HG03108 (cell line): ENCODE results near the gene MCTP1.
"Not testable (repeated sequence)": the region's sequence is repeated elsewhere in the genome, so short reads cannot be mapped to it uniquely, and the experiment has no call there.

Experiments used
- ATAC-seq: cut with Tn5 transposase; IDR thresholded peaks from one replicate; pipeline ENCODE4 v1.9.1; 2021; ENCODE audit warnings: moderate library complexity; ENCODE audit not compliant: unreplicated experiment

The MCTP1 gene

GRCh38 chr5:95043234-95043633 is 241.7 kb downstream of the MCTP1 start:
- no peak for ATAC-seq

GRCh38 chr5:95042037-95042436 is 242.9 kb downstream of the MCTP1 start:
- no peak for ATAC-seq

DNA sequence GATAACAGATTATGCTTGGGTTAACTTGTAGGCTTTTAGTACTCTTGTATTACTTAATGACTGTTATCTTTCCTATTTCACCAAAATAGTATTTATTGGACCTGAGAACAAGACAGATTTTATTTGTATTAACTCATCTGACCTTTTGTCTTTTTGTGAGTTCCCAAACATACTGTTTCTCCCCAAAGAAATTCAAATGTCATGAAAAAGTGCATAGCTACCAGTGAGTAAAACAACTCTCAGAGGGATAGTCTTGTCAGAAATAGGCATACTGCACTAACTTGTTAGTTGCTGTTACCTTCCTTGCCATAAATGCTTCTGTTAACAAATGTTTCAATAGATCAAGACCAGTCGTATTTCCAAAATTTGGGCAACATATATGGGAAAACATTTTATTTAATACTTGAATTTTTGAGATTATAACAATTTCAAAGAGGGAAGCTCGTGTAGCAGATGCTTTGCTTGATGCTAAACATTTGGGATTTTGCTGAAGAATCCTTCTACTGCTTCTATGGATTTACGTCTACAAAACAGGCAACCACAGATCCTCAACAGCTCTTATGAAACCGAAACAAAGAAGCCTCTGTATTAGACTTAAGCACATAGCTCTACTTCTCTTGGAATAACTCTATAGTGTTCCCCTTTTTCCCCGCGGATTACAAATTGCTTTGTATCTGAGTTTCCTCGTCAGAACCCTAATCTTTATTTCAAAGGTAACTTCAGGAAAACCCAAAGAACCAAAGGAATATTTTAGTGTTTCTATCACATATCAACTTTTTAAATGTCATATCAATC is 248.8 kb downstream of the MCTP1 start:
- no peak for ATAC-seq

GRCh38 chr5:95032801-95033200 is 252.1 kb downstream of the MCTP1 start:
- no peak for ATAC-seq

GRCh38 chr5:95029569-95030366 is 255.1 kb downstream of the MCTP1 start:
- peak; percentile 38 for ATAC-seq

DNA sequence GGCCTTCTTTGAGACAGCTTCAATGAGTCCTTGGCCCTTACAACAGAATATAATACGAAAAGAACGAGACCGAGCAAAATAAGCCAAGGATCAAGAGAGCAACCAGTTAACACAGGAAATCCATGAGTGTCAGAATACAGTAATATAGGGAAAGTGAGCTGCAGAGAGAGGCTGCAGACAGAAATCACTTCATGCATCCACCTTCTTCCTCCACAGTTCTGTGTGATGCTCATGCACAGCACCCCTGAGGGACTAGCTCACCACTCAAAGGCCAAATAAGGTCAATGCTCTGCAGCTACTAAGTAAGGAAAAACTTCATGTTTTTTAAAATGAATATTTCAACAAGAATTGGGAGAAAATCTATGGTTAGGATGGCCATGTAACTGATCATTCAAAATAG is 257.1 kb downstream of the MCTP1 start:
- ATAC-seq, result peak; percentile 28

DNA sequence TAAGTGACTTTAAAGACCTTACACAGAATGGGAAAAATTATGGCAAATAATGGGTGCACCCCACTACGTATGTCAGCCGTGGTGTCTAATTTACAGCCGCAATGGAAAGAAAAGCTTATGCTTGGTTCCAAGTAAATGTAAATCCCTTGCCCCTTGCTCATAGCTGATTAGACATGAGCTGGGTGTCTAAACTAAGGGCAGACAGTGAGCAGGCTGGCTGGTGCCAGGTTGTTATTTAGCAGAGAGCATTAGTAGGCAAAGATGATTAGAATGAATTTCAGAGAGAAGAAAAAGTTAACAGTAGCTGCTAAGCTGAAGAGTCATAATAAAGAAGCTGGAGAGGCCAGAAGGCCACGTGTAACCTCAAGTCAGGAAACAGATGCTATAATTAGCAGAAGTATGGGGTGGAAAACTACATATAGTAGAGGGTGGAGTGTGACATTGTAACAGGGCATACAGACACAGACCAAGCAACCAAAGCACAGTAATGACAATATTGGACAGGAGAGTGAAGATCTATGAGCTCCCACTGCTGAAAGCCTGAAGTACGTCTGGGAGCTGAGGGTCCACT is 257.7 kb downstream of the MCTP1 start:
- ATAC-seq, result peak; percentile 37

DNA sequence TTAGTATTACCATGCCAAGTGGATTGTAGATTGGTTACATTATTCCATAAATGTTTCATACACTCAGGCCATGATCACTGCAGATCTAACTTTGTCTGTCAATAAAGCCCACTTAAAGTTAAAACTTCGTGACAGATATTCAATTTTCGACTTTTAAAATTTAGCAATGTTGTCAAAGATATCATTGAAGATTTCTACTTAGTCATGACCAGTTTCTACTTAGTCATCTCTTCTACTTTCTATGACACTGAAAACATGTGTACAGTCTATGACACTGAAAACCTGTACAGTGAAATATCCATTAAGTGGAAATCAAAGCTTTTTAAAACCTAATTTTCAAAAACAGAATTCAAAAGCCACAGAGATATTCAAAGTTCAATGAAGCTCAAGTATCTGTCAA is 258.2 kb downstream of the MCTP1 start:
- no peak for ATAC-seq

DNA sequence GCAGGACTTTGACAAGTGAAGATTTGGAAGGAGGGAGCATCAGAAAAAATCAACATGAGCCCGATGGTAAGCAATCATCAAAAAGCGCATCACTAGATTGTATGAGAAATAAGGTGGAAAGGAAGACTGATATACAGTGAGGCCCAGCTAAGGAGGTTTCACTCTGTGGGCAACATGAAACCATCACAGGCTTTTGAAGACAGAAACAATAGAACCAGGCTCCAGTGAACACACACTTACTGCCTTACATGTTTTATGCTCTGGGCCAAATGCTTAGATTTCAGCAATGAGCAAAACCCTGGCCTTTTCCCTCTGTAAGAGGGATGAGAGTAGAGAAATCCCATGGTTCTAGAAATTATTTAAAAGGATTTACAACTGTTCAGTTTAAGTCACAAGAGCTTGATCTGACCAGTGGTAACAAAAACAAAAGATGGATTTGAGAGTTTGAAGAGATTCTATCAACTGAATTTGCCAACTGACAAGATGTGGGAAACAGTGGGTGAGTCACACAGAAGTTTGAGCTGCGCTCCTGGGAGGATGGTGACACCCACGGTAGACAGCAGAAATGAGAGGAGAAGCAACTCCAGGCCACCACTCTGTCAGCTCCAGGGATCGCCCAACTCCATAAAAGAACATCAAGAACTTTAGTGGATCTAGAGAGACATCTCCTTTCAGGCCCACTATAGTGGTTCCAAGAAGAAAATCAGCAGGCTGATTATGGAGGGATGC is 261.8 kb downstream of the MCTP1 start:
- peak; percentile 74 for ATAC-seq

DNA sequence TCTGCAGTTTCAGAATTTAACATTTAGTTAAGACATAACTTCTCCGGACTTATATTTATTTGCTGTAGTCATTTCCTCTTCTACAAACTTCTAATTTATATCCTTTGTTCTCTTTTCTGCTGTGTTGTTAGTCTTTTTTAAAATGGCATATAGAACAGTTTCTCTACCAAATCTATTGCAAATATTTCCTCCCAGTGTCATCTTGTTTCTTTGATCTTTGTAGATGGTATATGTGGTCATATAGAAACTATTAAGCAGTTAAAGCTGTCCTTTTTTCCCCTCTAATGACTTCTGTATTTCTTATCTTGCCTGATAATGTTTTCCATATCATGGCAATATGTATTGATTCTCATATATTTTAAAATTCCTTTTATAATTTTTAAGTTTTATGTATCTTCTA is 264.5 kb downstream of the MCTP1 start:
- ATAC-seq, result no peak

GRCh38 chr5:95018946-95019345 is 265.9 kb downstream of the MCTP1 start:
- ATAC-seq, result no peak

- no peak for ATAC-seq
Observed at GRCh38 chr5:95018511-95018910, 266.4 kb downstream of the MCTP1 start.

GRCh38 chr5:95009812-95010211 is 275.1 kb downstream of the MCTP1 start:
- no peak for ATAC-seq

DNA sequence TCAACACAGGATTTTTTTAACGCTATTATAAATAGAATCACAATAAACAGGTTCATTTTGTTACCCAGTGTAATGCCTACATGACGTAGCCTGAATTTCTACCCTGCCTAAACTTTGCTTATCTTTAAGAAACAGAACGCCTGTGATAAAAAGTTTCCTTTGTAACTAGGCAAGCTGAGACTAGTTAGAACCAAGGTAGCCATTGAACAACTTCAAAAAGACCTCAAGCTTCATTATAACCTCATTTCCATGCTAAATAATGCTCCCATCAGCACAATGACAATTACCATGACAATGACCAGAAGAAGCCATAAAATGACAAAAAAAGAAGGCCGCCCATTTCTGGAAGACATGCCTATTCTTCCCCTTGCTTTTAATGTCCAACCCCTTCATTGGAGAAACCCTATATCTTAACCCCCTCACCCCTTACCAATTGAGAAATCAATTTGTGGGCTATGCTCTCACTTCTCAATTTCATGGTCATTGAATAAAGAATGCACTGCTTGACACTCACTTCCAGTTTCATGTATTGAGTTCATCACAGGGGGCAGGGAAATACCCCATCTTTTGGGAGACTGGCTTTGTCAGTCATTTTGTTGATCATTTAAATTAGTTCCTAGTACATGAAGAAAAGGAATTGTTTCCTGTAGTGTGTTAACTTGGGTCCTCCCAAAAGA is 276.8 kb downstream of the MCTP1 start:
- ATAC-seq, result peak; percentile 71

- no peak for ATAC-seq
Observed at GRCh38 chr5:95005811-95006210, 279.1 kb downstream of the MCTP1 start.

GRCh38 chr5:94998670-94999069 is 286.2 kb downstream of the MCTP1 start:
- ATAC-seq, result no peak

DNA sequence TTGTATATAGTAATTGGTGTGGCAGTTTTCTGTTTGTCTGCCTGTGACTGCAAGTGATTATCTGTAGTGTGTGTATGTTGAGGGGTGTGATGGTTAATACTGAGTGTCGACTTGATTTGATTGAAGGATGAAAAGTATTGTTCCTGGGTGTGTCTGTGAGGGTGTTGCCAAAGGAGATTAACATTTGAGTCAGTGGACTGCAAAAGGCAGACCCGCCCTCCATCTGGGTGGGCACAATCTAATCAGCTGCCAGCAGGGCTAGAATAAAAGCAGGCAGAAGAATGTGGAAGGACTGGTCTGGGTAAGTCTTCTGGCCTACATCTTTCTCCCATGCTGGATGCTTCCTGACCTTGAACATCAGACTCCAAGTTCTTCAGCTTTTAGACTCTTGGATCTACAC is 290.4 kb downstream of the MCTP1 start:
- not testable (repeated sequence) for ATAC-seq

GRCh38 chr5:94993491-94993890 is 291.4 kb downstream of the MCTP1 start:
- ATAC-seq, result no peak

DNA sequence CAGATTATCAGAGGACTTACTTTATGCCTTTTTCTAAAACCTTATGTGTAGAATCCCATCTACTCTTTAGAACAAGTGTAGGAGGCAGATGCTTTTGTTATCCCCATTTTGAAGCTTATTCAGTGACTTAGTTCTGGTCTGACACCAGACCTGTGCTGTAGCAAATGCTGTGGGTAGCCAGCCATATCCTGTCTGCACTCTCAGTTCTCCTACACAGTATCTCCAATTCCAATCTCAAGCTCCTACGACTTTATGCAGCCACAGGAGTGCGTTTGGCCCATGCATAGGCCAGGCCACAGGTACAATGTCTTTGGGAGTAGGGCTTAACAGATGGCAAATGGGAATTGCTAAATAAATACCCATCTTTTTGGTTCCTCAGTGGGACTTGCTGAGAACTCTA is 292.6 kb downstream of the MCTP1 start:
- ATAC-seq, result no peak

GRCh38 chr5:94983861-94984535 is 300.9 kb downstream of the MCTP1 start:
- ATAC-seq, result no peak
